GM21381 (cell line): ENCODE results near the gene CTNNA2.

Source experiments
- ATAC-seq: cut with Tn5 transposase; IDR thresholded peaks from one replicate; pipeline ENCODE4 v1.9.1; 2021; ENCODE audit warnings: mild to moderate bottlenecking, moderate library complexity; ENCODE audit not compliant: unreplicated experiment

The CTNNA2 gene

DNA sequence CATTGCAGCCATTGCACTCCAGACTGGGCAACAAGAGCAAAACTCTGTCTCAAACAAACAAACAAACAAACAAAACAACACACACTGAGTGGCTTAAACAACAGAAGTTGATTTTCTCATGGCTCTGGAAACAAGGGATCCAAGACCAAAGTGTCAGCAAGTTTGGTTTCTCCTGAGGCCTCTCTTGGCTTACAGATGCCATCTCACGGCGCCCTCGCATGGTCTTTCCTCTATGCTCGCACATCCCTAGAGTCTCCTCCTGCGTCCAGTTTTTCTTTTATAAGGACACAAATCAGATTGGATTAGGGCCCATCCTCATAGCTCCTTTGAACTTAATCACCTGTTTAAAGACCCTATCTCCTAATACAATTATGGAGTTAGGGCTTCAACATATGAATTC is 925.1 kb downstream of the CTNNA2 start:
- ATAC-seq: no peak

DNA sequence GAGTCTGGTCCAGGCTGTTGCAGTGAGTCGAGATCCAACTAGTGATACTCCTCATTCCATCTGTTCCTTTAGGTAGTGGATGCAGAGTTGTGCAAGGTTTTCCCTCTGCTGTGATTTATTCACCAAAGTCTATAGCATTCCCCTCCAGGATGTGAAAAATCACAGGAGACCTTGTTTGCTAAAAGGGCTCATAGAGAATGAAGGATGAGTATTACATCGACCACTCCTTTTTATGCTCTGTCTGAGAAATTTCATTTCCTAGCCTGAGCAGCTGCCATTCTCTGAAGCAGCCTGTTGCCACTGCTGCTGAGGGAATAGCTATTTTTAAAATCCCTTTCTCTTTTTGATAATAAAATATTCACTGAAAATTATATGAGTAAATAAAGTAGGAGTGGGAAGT is 925.8 kb downstream of the CTNNA2 start:
- no peak for ATAC-seq

GRCh38 chr2:80454628-80455027 is 941.8 kb downstream of the CTNNA2 start:
- no peak for ATAC-seq

DNA sequence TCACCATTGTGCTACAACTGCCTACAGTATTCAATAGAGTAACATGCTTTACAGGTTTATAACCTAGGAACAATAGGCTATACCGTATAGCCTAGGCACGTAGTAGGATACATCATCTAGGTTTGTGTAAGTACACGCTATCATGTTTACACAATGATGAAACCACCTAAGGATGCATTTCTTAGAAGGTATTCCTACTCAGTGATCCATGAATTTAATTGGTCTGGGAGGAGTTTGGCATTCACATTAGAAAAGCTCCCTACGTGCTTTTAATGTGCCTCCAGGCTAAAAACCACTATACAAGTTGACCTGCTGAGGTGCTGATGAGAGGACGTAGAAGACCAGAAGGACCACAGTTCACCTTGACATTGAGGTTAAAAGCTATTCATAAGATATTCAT is 946.2 kb downstream of the CTNNA2 start:
- ATAC-seq: no peak

- ATAC-seq: no peak
Measured at GRCh38 chr2:80461505-80462197, 948.8 kb downstream of the CTNNA2 start.

DNA sequence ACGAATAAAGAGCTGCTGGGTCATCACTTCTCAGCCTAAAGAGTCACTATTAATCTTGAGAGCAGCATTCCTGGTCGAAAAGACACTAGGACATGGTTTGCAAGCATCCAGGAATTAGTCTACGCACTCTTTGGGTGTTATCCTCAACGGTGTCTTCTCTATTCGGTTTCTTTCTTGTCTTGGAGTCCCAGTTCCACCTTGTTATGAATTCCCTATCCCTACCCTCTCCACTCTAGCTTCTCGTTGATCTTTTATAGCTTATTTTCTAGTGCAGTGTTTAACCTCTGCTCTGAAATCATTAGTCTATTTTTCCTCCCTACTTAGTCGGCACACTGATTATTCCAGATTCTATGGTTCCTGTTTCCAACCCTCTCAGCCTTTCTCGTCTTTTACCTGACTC is 949.8 kb downstream of the CTNNA2 start:
- no peak for ATAC-seq

- no peak for ATAC-seq
Measured at GRCh38 chr2:80464275-80464674, 951.4 kb downstream of the CTNNA2 start.

- ATAC-seq: no peak
Measured at GRCh38 chr2:80467262-80467811, 954.5 kb downstream of the CTNNA2 start.

DNA sequence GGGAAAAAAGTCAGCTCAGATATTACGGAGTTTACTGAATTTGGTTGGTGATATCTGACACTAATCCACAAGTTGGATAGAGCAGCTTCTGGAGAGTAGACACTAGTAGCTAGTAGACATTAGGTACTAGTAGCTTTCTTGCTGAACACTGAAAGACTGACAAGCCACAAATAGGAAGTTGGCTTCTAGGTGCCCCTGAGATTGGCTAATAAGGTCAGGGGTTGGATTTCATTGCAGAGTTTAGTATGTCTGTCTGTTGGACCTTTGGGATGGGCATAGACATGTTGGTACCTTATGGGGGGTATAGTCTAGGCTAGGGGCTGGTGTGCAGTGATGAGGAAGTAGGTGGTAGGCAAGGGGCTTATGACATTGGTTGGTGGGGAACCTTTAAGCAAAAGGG is 956.6 kb downstream of the CTNNA2 start:
- ATAC-seq: no peak

DNA sequence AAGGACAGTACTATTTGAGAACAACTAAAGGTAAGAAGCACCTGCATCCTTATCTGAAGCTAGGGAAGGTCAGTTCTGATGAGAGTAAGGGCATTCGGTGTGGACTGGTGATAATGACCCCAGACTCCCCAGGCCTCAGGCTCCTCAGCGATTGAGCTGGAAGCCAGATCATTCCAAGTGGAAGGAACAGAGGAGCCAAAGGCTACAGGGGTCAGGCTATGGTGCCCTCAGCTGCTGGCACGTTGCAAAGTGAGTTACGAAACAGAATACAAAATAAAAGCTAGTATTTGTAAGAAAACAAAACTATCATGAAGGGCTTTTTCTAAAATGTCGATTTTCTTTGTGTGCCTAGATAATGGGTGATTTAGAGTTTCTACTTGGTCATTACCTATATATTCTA is 960.2 kb downstream of the CTNNA2 start:
- ATAC-seq: no peak

- ATAC-seq: no peak
Measured at GRCh38 chr2:80473796-80474195, 960.9 kb downstream of the CTNNA2 start.

DNA sequence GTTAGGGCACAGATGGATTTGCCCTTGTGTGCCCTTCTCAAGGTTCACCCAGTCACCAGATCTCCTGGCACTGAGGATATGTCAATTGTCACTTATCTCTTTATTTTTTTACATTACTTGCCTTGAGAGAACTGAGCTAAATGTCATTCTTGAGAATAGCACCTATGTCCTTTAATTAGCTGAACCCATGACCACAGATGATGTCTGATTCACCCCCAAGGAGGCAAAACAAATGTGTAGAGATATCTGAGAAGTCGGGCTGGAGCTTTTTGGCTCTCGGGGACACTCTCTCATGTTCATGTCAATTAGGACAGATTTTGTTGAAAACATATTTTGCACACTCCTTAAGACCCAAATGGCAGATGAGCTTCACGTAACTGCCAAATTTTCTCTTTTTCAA is 963.1 kb downstream of the CTNNA2 start:
- ATAC-seq: no peak

DNA sequence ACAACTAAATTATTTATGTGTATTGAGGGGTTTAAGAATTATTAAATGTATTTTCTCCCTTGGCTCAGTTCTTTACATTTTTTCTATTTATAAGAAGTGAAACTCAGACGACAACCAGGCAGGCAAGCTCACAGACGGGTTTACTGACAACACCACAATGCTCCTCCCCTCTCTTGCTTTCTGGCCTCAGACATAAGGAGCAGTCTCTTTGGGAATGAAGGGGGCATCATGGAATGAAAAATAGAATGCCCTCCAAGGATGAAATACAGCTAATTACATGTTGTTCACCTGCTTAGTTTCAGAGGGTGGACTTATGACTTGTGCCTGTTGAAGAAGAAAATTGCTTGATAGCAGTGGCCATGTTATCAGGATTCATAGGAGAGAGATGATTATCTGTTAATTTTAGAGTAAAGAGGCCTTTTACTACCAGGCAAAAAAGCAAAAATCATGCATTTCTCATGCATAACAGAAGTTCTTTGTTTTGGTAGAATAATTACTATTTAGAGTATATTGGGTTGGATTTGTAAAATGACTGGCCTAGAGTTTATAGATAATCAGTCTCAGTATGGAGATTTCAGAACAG is 963.8 kb downstream of the CTNNA2 start:
- ATAC-seq: no peak

DNA sequence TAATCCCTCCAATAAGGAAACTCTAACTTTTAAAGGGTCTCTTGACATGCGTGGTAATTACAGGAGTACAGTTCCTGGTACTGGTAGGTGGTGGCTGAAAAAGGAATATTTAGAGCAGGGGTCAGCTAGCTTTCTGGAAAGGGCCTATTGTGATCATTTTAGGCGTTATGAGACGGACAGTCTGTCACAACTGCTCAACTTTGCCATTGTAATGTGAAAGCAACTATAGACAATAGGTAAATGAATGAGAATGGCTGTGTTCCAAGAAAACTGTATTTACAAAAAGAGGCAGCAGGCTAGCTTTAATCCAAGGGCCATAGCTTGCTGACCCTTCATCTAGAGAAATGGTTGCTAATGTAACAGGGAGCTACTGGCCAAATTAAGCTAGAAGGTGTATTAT is 969.4 kb downstream of the CTNNA2 start:
- no peak for ATAC-seq

GRCh38 chr2:80489717-80490116 is 976.9 kb downstream of the CTNNA2 start:
- ATAC-seq: no peak

GRCh38 chr2:80490964-80491363 is 978.1 kb downstream of the CTNNA2 start:
- no peak for ATAC-seq

DNA sequence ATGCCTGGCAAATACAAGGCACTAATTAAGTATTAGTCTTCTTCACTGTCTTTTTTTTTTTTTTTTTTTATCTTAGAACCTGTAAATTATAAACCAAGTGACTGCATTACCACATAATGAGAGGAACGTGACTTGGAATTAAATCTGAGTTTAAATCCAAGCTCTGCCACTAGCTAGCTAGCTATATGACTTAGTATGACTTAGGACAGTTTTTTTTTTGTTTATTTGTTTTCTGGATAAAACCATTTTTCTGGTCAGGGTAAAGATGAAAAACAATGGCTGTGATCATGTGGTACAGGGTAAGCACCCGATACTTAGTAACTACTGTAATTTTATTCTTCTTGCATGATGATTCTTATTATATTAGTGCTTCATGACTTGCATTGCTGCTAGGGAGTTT is 983.5 kb downstream of the CTNNA2 start:
- ATAC-seq: no peak

DNA sequence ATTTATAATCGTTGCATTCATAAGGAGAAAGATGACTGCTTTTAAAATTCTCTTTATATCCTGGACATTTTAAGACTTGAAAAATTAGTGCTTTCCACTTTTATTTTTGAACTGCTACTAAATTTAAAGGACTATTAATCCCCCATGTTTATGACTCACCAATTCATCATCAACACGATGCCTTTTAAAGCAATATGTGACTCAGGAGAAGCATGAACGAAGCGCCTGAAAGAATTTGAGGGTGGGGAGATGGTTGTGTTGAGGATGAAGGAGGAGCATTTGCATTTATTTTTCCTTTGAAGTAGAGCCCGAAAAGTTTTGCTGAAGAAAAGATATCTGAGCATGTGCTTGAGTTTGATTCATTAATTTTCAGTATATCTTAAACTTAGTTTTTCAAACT is 983.9 kb downstream of the CTNNA2 start:
- ATAC-seq: no peak

DNA sequence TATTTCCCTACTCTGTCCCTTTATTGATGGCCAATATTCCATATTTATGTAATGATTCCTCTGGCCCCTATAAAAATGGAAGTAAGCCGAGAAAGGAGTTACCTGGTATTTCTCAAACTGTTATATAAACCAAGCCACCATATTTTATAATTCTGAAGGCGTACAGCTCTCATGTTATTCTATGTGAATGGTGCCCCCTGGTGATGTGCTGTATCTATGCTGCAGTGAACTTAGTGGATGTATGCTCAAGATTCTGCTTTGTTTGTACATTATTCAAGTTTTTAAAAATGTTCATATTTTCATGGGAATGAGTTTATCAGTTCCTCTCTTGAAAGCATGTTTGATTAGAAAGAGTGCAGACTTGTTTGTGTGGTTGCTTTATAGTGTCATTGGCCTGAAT is 986.2 kb downstream of the CTNNA2 start:
- ATAC-seq: no peak

GRCh38 chr2:80501874-80502624 is 989.2 kb downstream of the CTNNA2 start:
- ATAC-seq: no peak

DNA sequence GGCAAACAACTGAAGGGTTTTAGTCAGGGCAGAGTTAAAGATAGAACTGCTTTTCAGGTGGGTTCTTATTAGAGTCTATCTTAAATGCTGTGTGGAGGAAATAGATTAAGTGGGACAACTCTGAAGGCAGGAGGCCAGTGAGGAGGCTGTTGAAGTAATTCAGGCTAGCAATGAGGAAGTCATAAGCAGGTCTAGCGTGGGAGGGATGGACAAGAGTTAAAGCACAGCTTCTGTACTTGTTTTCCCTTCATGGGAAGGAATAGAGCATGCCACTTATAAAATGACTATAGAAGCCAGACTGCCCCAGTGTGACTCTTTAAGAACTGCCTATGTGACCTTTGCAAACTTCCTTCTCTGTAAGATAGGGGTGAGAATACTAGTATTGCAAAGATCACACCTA is 993.7 kb downstream of the CTNNA2 start:
- ATAC-seq: no peak

DNA sequence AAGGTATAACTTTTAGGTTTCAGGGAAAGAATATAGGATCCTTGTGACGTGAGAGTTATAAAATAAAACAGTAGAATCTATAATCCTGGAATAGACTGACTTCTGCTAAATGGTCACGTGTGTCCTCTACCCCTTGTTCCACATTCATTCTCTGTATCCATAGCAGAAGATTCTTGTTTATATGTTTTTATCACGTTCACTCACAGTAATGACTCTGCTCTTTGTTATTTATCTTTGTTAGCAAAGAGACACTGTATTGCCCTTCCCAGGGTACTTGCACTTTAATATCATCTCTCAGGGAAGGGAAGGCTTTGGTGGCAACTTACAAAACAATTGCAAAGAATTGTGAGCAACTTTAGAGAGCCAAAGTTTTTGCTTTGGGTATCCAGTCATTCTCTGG is 997.9 kb downstream of the CTNNA2 start:
- no peak for ATAC-seq
